Mucosa of descending colon (tissue), 3 donors: ENCODE results near the gene CLCNKB. TPM values are rescaled to one million over a fixed set of nuclear protein-coding genes. Genes with fewer than 3 reads are reported as not detected.

Experiments used
- ATAC-seq: fragments of 200-7000 bp; cut with Tn5 transposase; one replicate; pipeline ENCODE4 v1.9.1; 2020; ENCODE audit warnings: mild to moderate bottlenecking, moderate library complexity
- DNase-seq, 3 donors: peaks; one replicate each; pipeline ENCODE4 v3.0.0-alpha.2; 2020
- H3K36me3 ChIP-seq: fragments of 200-600 bp; one replicate; pipeline ENCODE4 v1.8.0; 2021; ENCODE audit warnings: low read depth, mild to moderate bottlenecking
- H3K4me1 ChIP-seq: fragments of 200-600 bp; one replicate; pipeline ENCODE4 v1.8.0; 2021; ENCODE audit warnings: low read depth, mild to moderate bottlenecking
- H3K4me3 ChIP-seq: fragments of 200-600 bp; one replicate; pipeline ENCODE4 v1.8.0; 2021; ENCODE audit warnings: mild to moderate bottlenecking
- H3K9me3 ChIP-seq: fragments of 200-600 bp; one replicate; pipeline ENCODE4 v1.8.0; 2021; ENCODE audit warnings: mild to moderate bottlenecking
- CTCF ChIP-seq: fragments of 200-600 bp; IDR thresholded peaks from one replicate; pipeline ENCODE4 v1.8.0; 2022; ENCODE audit warnings: antibody characterized with exemption, mild to moderate bottlenecking
- intact Hi-C, 2 donors: fragments of 100-400 bp; cut with DNase I in 1 of 2; cut with micrococcal nuclease in 1 of 2; formaldehyde crosslinking; loops; one replicate each; pipeline versions ENCODE4 v1.11.0 to v1.11.1; 2022; cut with DNase I, micrococcal nuclease
- total RNA-seq, 3 donors: library from RNA; stranded (reverse); fragmentation: NEBNext Ultra II Directional in 2 of 3; extraction: Animal tissue kit (Norgen Biotek cat#: 25700) in 2 of 3; gene quantifications; one replicate each; pipeline versions ENCODE4 v1.2.1 to v1.2.4, GENCODE V29; 2021 to 2023
- donor health status: DM: no; HTN: no; CAD: no; lungs with moderate emphysema.
- donor health status: DM: no; HTN: no; CAD: no.
- donor health status: DM: no; HTN: yes; CAD: no.

The CLCNKB gene
- total RNA-seq, 3 donors from 2014 or later, result 1.2 TPM; not detected in 2

GRCh38 chr1:16080422-16081150, 37.0 kb downstream of the CLCNKB start:
- no peak for DNase-seq
- ATAC-seq, result no peak
- Histone ChIP-seq H3K4me1 (peaks cover 14% of the 10 kb centered on the region), H3K9me3 (no peaks in the 10 kb centered on the region), H3K36me3 (no peaks in the 10 kb centered on the region), H3K4me3 (no peak overlapping the region)
- no peak for TF ChIP-seq CTCF
- intact Hi-C loops, result no loop called here

- intact Hi-C loops, result loop anchor here in 1 of 2 donors (2.0 kb wide), 1 partner anchor 105 kb away; no protein-coding TSS in a partner anchor
- H3K4me3 ChIP-seq, result no peak overlapping the region
- H3K36me3 ChIP-seq, result no peaks in the 10 kb centered on the region
- TF ChIP-seq CTCF, result no peak
- peaks cover 14% of the 10 kb centered on the region for H3K4me1 ChIP-seq
- DNase-seq (no peak), ATAC-seq (no peak)
- no peaks in the 10 kb centered on the region for H3K9me3 ChIP-seq
These were observed 38.1 kb downstream of the CLCNKB start for GRCh38 chr1:16081636-16082035.

- Histone ChIP-seq H3K4me1 (peaks cover 14% of the 10 kb centered on the region), H3K36me3 (no peaks in the 10 kb centered on the region), H3K9me3 (no peaks in the 10 kb centered on the region), H3K4me3 (no peak overlapping the region)
- intact Hi-C loops, result loop anchor here in 1 of 2 donors (2.0 kb wide), 1 partner anchor 104 kb away; no protein-coding TSS in a partner anchor
- peak; percentile 77 for TF ChIP-seq CTCF
- DNase-seq (peak in 2 of 3 donors; percentile 82 to 85), ATAC-seq (peak; percentile 78)
These were observed 38.9 kb downstream of the CLCNKB start for GRCh38 chr1:16082283-16083038.

- ATAC-seq, result peak; percentile 74
- Histone ChIP-seq H3K9me3 (no peaks in the 10 kb centered on the region), H3K36me3 (no peaks in the 10 kb centered on the region), H3K4me1 (peaks cover 14% of the 10 kb centered on the region), H3K4me3 (no peak overlapping the region)
- intact Hi-C loops, result loop anchor here in 1 of 2 donors (2.0 kb wide), 1 partner anchor 103 kb away; no protein-coding TSS in a partner anchor
- peak; percentile 35 to 82 (median 78) for DNase-seq
- no peak for TF ChIP-seq CTCF
These were observed 39.9 kb downstream of the CLCNKB start for GRCh38 chr1:16083486-16083885.

- TF ChIP-seq CTCF, result no peak
These were observed 41.9 kb downstream of the CLCNKB start for GRCh38 chr1:16085522-16085921.

More at GRCh38 chr1:16085522-16085921, 41.9 kb downstream of the CLCNKB start:
- intact Hi-C loops, result no loop called here
- ATAC-seq (no peak), DNase-seq (no peak)
- peaks cover 14% of the 10 kb centered on the region for H3K4me1 ChIP-seq
- no peaks in the 10 kb centered on the region for H3K9me3 ChIP-seq
- no peaks in the 10 kb centered on the region for H3K36me3 ChIP-seq
- no peak overlapping the region for H3K4me3 ChIP-seq
